H1 (cell line): Measurements from ENCODE around the gene RAVER2. TPM values are rescaled to one million over a fixed set of nuclear protein-coding genes. Genes with fewer than 3 reads are reported as not detected.

Experiments
- CTCF ChIA-PET: fragments of 300-600 bp; sonication (Branson Sonifier 250); formaldehyde crosslinking; loops from one replicate; lab custom pipeline; 2021; ENCODE audit not compliant: partially characterized antibody; lab: Charles Lee
- POLR2A ChIA-PET: fragments of 300-600 bp; sonication (Branson Sonifier 250); formaldehyde crosslinking; loops from one replicate; lab custom pipeline; 2021; ENCODE audit warnings: inconsistent platforms; ENCODE audit not compliant: partially characterized antibody; lab: Charles Lee
- DNase-seq, 2 experiments: peaks; one replicate each; pipeline versions ENCODE4 v3.0.0 to v3.0.0-alpha.2; 2010 to 2022; ENCODE audit warnings: low spot score in 2 of 2, low read depth in 1 of 2, mixed read lengths in 1 of 2
- FAIRE-seq: peaks from 2 replicates; lab custom pipeline; 2011; peaks lifted over from hg19 to GRCh38; lab: Jason Lieb, UNC
- H2AFZ ChIP-seq: 2 replicates; pipeline ENCODE4 v1.8.1; 2012; ENCODE audit warnings: low read length, inconsistent platforms
- H2AK5ac ChIP-seq: 2 replicates; pipeline ENCODE4 v1.6.1; 2013; ENCODE audit warnings: low read depth, low read length
- H2BK120ac ChIP-seq: replicated peaks from 2 replicates; pipeline ENCODE3; 2013; ENCODE audit warnings: low read depth, low read length, inconsistent platforms
- H2BK12ac ChIP-seq: 2 replicates; pipeline ENCODE4 v1.6.1; 2013; ENCODE audit warnings: low read depth, low read length
- H2BK15ac ChIP-seq: 2 replicates; pipeline ENCODE4 v1.6.1; 2013; ENCODE audit warnings: low read length
- H2BK20ac ChIP-seq: 2 replicates; pipeline ENCODE4 v1.6.1; 2013; ENCODE audit warnings: low read length
- H2BK5ac ChIP-seq: 2 replicates; pipeline ENCODE4 v1.6.1; 2013; ENCODE audit warnings: low read depth, low read length
- H3K14ac ChIP-seq: 2 replicates; pipeline ENCODE4 v1.6.1; 2013; ENCODE audit warnings: inconsistent platforms; ENCODE audit not compliant: insufficient read length
- H3K18ac ChIP-seq: 2 replicates; pipeline ENCODE4 v1.6.1; 2013; ENCODE audit warnings: low read length; ENCODE audit errors: extremely low read depth
- H3K23ac ChIP-seq: 2 replicates; pipeline ENCODE4 v1.6.1; 2013; ENCODE audit warnings: inconsistent platforms; ENCODE audit not compliant: insufficient read length
- H3K23me2 ChIP-seq: 2 replicates; pipeline ENCODE4 v1.6.1; 2013; ENCODE audit warnings: low read depth, low read length
- H3K27ac ChIP-seq: 2 replicates; pipeline ENCODE4 v1.6.1; 2011; ENCODE audit warnings: low read depth, low read length, inconsistent platforms
- H3K27me3 ChIP-seq, 4 experiments: replicated peaks in 1 of 4; 1 replicate in 1 of 4; 2 replicates in 3 of 4; pipeline versions ENCODE4 v1.6.1 to v1.8.1; 2011 to 2013; ENCODE audit warnings: low read length in 3 of 4, mild to moderate bottlenecking in 3 of 4, inconsistent platforms in 2 of 4, mixed read lengths in 2 of 4, moderate library complexity in 1 of 4; ENCODE audit not compliant: control insufficient read depth in 3 of 4, insufficient read depth in 3 of 4; ENCODE audit errors: extremely low read depth in 1 of 4
- H3K36me3 ChIP-seq, 4 experiments: 2 replicates each; pipeline versions ENCODE4 v1.6.1 to v1.8.1; 2011 to 2013; ENCODE audit warnings: mild to moderate bottlenecking in 4 of 4, low read length in 3 of 4, moderate library complexity in 2 of 4, control low read depth in 1 of 4, inconsistent platforms in 1 of 4; ENCODE audit not compliant: insufficient read depth in 4 of 4, control insufficient read depth in 2 of 4
- H3K4ac ChIP-seq: replicated peaks from 2 replicates; pipeline ENCODE3; 2013; ENCODE audit warnings: low read length, low read depth, mixed read lengths, inconsistent platforms; ENCODE audit not compliant: insufficient read length
- H3K4me1 ChIP-seq, 4 experiments: replicated peaks in 1 of 4; 1 replicate in 1 of 4; 2 replicates in 3 of 4; pipeline versions ENCODE4 v1.6.1 to v1.8.1; 2011 to 2013; ENCODE audit warnings: low read length in 3 of 4, inconsistent platforms in 2 of 4, mixed read lengths in 1 of 4; ENCODE audit not compliant: insufficient read depth in 4 of 4, control insufficient read depth in 3 of 4
- H3K4me2 ChIP-seq, 2 experiments: 2 replicates each; pipeline versions ENCODE4 v1.6.1 to v1.8.1; 2011 to 2013; ENCODE audit warnings: low read depth in 2 of 2, low read length in 2 of 2, control low read depth in 1 of 2, inconsistent platforms in 1 of 2, mild to moderate bottlenecking in 1 of 2; ENCODE audit not compliant: insufficient read depth in 1 of 2
- H3K4me3 ChIP-seq, 4 experiments: fragments of 200-600, 300-600 bp in 1 of 4; sonication (generic), shearing (Covaris generic), sonication (Bioruptor Twin) in 1 of 4; 2 replicates each; pipeline versions ENCODE4 v1.5.1 to v1.8.1; 2011 to 2016; ENCODE audit warnings: low read length in 4 of 4, low read depth in 3 of 4, control low read depth in 2 of 4, inconsistent platforms in 2 of 4, mild to moderate bottlenecking in 2 of 4, mixed read lengths in 1 of 4, moderate library complexity in 1 of 4; ENCODE audit not compliant: insufficient read depth in 2 of 4; ENCODE audit errors: extremely low read depth in 1 of 4
- H3K56ac ChIP-seq: replicated peaks from 2 replicates; pipeline ENCODE3; 2013; ENCODE audit warnings: low read depth, mild to moderate bottlenecking, mixed read lengths, low read length, inconsistent platforms; ENCODE audit not compliant: insufficient read length
- H3K79me1 ChIP-seq: 2 replicates; pipeline ENCODE4 v1.6.1; 2013; ENCODE audit warnings: low read depth, low read length, control low read depth
- H3K79me2 ChIP-seq, 2 experiments: 2 replicates each; pipeline versions ENCODE4 v1.6.1 to v1.8.1; 2012 to 2013; ENCODE audit warnings: low read length in 2 of 2, mild to moderate bottlenecking in 2 of 2, inconsistent platforms in 1 of 2; ENCODE audit not compliant: insufficient read depth in 2 of 2, control insufficient read depth in 1 of 2
- H3K9ac ChIP-seq, 4 experiments: replicated peaks in 1 of 4; 1 replicate in 1 of 4; 2 replicates in 3 of 4; pipeline versions ENCODE4 v1.6.1 to v1.8.1; 2011 to 2013; ENCODE audit warnings: low read depth in 3 of 4, low read length in 3 of 4, control low read depth in 2 of 4, mild to moderate bottlenecking in 2 of 4, moderate library complexity in 2 of 4, inconsistent platforms in 1 of 4; ENCODE audit errors: extremely low read depth in 1 of 4
- H3K9me3 ChIP-seq, 2 experiments: 2 replicates each; pipeline versions ENCODE4 v1.6.1 to v1.8.1; 2012 to 2013; ENCODE audit warnings: mild to moderate bottlenecking in 2 of 2, moderate library complexity in 2 of 2, control low read depth in 1 of 2, inconsistent platforms in 1 of 2, low read depth in 1 of 2, low read length in 1 of 2, mixed read lengths in 1 of 2; ENCODE audit not compliant: insufficient read depth in 2 of 2
- H4K20me1 ChIP-seq, 2 experiments: replicated peaks in 1 of 2; 2 replicates each; pipeline versions ENCODE3 to v1.8.1; 2011 to 2013; ENCODE audit warnings: inconsistent platforms in 2 of 2, low read length in 2 of 2, mild to moderate bottlenecking in 1 of 2; ENCODE audit not compliant: insufficient read depth in 2 of 2, control insufficient read depth in 1 of 2
- H4K5ac ChIP-seq: 2 replicates; pipeline ENCODE4 v1.6.1; 2013; ENCODE audit warnings: low read length, low read depth, mixed read lengths, inconsistent platforms; ENCODE audit not compliant: insufficient read length
- H4K8ac ChIP-seq: 2 replicates; pipeline ENCODE4 v1.8.0; 2013; ENCODE audit warnings: mild to moderate bottlenecking, moderate library complexity, low read length, inconsistent platforms; ENCODE audit not compliant: insufficient read depth; ENCODE audit errors: extremely low read depth
- H4K91ac ChIP-seq: replicated peaks from 2 replicates; pipeline ENCODE3; 2013; ENCODE audit warnings: low read length, mixed read lengths, inconsistent platforms; ENCODE audit not compliant: insufficient read length
- BRCA1 ChIP-seq: IDR thresholded peaks from 2 replicates; pipeline ENCODE4 v1.6.1; 2012; ENCODE audit warnings: low read depth, low read length, improper control_type of control experiment
- CHD1 ChIP-seq: IDR thresholded peaks from 2 replicates; pipeline ENCODE4 v1.6.1; 2012; ENCODE audit warnings: low read depth, low read length, improper control_type of control experiment
- CREB1 ChIP-seq: IDR thresholded peaks from 2 replicates; pipeline ENCODE4 v1.6.1; 2012; ENCODE audit warnings: inconsistent platforms
- E2F6 ChIP-seq: IDR thresholded peaks from 2 replicates; pipeline ENCODE4 v1.6.1; 2012; ENCODE audit warnings: inconsistent platforms
- EGR1 ChIP-seq: IDR thresholded peaks from 2 replicates; pipeline ENCODE4 v1.6.1; 2011; ENCODE audit warnings: low read depth, low read length, borderline replicate concordance
- EP300 ChIP-seq, 2 experiments: IDR thresholded peaks; 1 replicate in 1 of 2; 2 replicates in 1 of 2; pipeline ENCODE4 v1.6.1; 2011 to 2012; ENCODE audit warnings: low read depth in 2 of 2, low read length in 2 of 2, mild to moderate bottlenecking in 2 of 2, borderline replicate concordance in 1 of 2, inconsistent platforms in 1 of 2, moderate library complexity in 1 of 2
- EZH2 ChIP-seq: fragments of 200-600 bp; sonication (generic); IDR thresholded peaks from 2 replicates; pipeline ENCODE4 v1.7.1; 2012; ENCODE audit warnings: low read depth, mild to moderate bottlenecking, moderate library complexity, low read length, inconsistent platforms; ENCODE audit not compliant: severe bottlenecking
- KDM4A ChIP-seq: IDR thresholded peaks from one replicate; pipeline ENCODE4 v1.7.1; 2012; ENCODE audit warnings: low read depth, mild to moderate bottlenecking, moderate library complexity, low read length, inconsistent platforms; ENCODE audit not compliant: severe bottlenecking
- NRF1 ChIP-seq: IDR thresholded peaks from 2 replicates; pipeline ENCODE4 v1.6.1; 2011; ENCODE audit warnings: mild to moderate bottlenecking, low read depth, low read length, improper control_type of control experiment
- POLR2AphosphoS5 ChIP-seq: IDR thresholded peaks from 2 replicates; pipeline ENCODE4 v1.6.1; 2011; ENCODE audit warnings: low read depth, low read length
- SIN3A ChIP-seq, 2 experiments: IDR thresholded peaks in 1 of 2; conservative IDR thresholded peaks in 1 of 2; 2 replicates each; pipeline ENCODE4 v1.6.1; 2011 to 2012; ENCODE audit warnings: low read length in 2 of 2, improper control_type of control experiment in 1 of 2, low read depth in 1 of 2, mild to moderate bottlenecking in 1 of 2
- SRF ChIP-seq: IDR thresholded peaks from 2 replicates; pipeline ENCODE4 v1.6.1; 2011; ENCODE audit warnings: mild to moderate bottlenecking, low read depth, low read length, moderate library complexity
- TAF7 ChIP-seq: optimal IDR thresholded peaks from 2 replicates; pipeline ENCODE3; 2011; ENCODE audit warnings: low read depth, mild to moderate bottlenecking, inconsistent platforms, low read length, moderate library complexity, borderline replicate concordance
- YY1 ChIP-seq: IDR thresholded peaks from 2 replicates; pipeline ENCODE4 v1.6.1; 2011; ENCODE audit warnings: low read depth, mild to moderate bottlenecking, low read length
- WGBS, 2 experiments: shearing (Covaris generic) in 1 of 2; methylation state at CpG; one replicate each; pipeline versions ENCODE4 v1.1.6 to v1.1.7; 2013 to 2015; ENCODE audit warnings: low lambda C conversion rate in 2 of 2, mixed read lengths in 2 of 2, inconsistent platforms in 1 of 2, low coverage in 1 of 2, missing lambda C conversion rate in 1 of 2; ENCODE audit not compliant: insufficient replicate concordance in 2 of 2, insufficient coverage in 1 of 2, insufficient read length in 1 of 2; ENCODE audit errors: extremely low coverage in 1 of 2, missing lambda C conversion rate in 1 of 2; 5-methylcytosine and 5-hydroxymethylcytosine counted together
- polyA plus RNA-seq, 7 experiments: library from polyadenylated mRNA; depleted of rRNA in 3 of 7; stranded (reverse) in 5 of 7; unstranded in 2 of 7; fragments of >200 nt in 5 of 7; fragments of 200-250 nt in 2 of 7; gene quantifications; 1 replicate in 5 of 7; 2 replicates in 1 of 7; 4 replicates in 1 of 7; pipeline versions ENCODE4 v1.2.1 to v1.2.3, GENCODE V29; 2011 to 2013; ENCODE audit warnings: missing spikeins in 2 of 7, mixed read lengths in 2 of 7
- total RNA-seq: library from RNA; stranded (reverse); fragmentation: NEBNext Ultra II Directional; extraction: Animal tissue kit (Norgen Biotek cat#: 25700); gene quantifications from 2 replicates; pipeline ENCODE4 v1.2.1, GENCODE V29; 2021

Gene RAVER2
- total and polyA plus RNA-seq, 2 of the 8 experiments (the other 6 are each of a cell fraction or from before 2014, with no cell fraction given), result 10.5 to 19.5 TPM

GRCh38 chr1:64857347-64857746 lies 112.5 kb downstream of the RAVER2 start:
- ChIA-PET POLR2A (interaction anchor here (1.1 to 1.5 kb wide), 3 partner anchors 12 to 196 kb away, joined by 3 to 4 read pairs (median 3); partner anchors contain the start of gene JAK1), CTCF (interaction anchor here (0.9 to 2.6 kb wide), 6 partner anchors 8 to 218 kb away, joined by 3 to 9 read pairs (median 3); no protein-coding TSS in a partner anchor)
- H4K20me1 ChIP-seq, result peaks cover 0 to 4% of the 10 kb centered on the region in 2 experiments
- H3K27me3 ChIP-seq, result no peaks in the 10 kb centered on the region
- no peak overlapping the region for H3K27ac ChIP-seq
- H2BK15ac ChIP-seq, result no peak overlapping the region
- no peak overlapping the region for H3K14ac ChIP-seq
- H2AK5ac ChIP-seq, result no peak overlapping the region
- no peak overlapping the region for H4K91ac ChIP-seq
- no peak overlapping the region for H3K4ac ChIP-seq
- H3K18ac ChIP-seq, result no peak overlapping the region
- no peak overlapping the region for H2BK12ac ChIP-seq
- FAIRE-seq, result no peak
- no peak overlapping the region for H3K4me3 ChIP-seq
- H4K8ac ChIP-seq, result no peak overlapping the region
- peaks cover 0 to 7% (median 1%) of the 10 kb centered on the region in 4 experiments; a peak in 2 of 7 replicates for H3K4me1 ChIP-seq
- H3K56ac ChIP-seq, result no peak overlapping the region
- H3K36me3 ChIP-seq, result no peaks in the 10 kb centered on the region; a peak in 2 of 8 replicates
- H2BK120ac ChIP-seq, result no peak overlapping the region
- no peak overlapping the region for H2AFZ ChIP-seq
- 95% methylated on average over 4 of the region's 4 CpGs; no CpG with 5 or more reads in 1 of the 2 experiments for WGBS, 2 experiments
- H3K4me2 ChIP-seq, result no peak overlapping the region
- H3K79me2 ChIP-seq, result no peaks in the 10 kb centered on the region
- no peak overlapping the region for H4K5ac ChIP-seq
- H3K23ac ChIP-seq, result no peak overlapping the region
- no peak for DNase-seq
- H2BK5ac ChIP-seq, result no peak overlapping the region
- no peak overlapping the region for H2BK20ac ChIP-seq
- no peak overlapping the region for H3K9ac ChIP-seq
- H3K23me2 ChIP-seq, result no peaks in the 10 kb centered on the region
- no peaks in the 10 kb centered on the region for H3K79me1 ChIP-seq
- H3K9me3 ChIP-seq, result no peaks in the 10 kb centered on the region
- no peak for TF ChIP-seq EZH2
- TF ChIP-seq CHD1, result no peak
- no peak for TF ChIP-seq SRF
- no peak for TF ChIP-seq KDM4A
- no peak for TF ChIP-seq EGR1
- TF ChIP-seq E2F6, result no peak
- TF ChIP-seq YY1, result no peak
- TF ChIP-seq CREB1, result no peak
- no peak for TF ChIP-seq NRF1
- TF ChIP-seq SIN3A (conservative IDR thresholded peaks at IDR 0.05 in 1 of 2, IDR thresholded peaks at IDR 0.05 in 1 of 2; ENCODE audit: low read depth in 1 of 2, low read length in 2 of 2), result no peak
- no peak for TF ChIP-seq BRCA1
- no peak for TF ChIP-seq TAF7
- no peak for TF ChIP-seq EP300 (IDR thresholded peaks at IDR 0.05; ENCODE audit: borderline replicate concordance in 1 of 2, low read depth in 2 of 2, low read length in 2 of 2)
- no peak for TF ChIP-seq POLR2AphosphoS5
